Activated naive CD4-positive, alpha-beta T cell (primary cell): ENCODE data around the gene ARHGAP33.

Source experiments
- DNase-seq, 4 experiments: peaks; one replicate each; lab custom pipeline; 2025; lab: John Stamatoyannopoulos, UW

Gene ARHGAP33, protein sequence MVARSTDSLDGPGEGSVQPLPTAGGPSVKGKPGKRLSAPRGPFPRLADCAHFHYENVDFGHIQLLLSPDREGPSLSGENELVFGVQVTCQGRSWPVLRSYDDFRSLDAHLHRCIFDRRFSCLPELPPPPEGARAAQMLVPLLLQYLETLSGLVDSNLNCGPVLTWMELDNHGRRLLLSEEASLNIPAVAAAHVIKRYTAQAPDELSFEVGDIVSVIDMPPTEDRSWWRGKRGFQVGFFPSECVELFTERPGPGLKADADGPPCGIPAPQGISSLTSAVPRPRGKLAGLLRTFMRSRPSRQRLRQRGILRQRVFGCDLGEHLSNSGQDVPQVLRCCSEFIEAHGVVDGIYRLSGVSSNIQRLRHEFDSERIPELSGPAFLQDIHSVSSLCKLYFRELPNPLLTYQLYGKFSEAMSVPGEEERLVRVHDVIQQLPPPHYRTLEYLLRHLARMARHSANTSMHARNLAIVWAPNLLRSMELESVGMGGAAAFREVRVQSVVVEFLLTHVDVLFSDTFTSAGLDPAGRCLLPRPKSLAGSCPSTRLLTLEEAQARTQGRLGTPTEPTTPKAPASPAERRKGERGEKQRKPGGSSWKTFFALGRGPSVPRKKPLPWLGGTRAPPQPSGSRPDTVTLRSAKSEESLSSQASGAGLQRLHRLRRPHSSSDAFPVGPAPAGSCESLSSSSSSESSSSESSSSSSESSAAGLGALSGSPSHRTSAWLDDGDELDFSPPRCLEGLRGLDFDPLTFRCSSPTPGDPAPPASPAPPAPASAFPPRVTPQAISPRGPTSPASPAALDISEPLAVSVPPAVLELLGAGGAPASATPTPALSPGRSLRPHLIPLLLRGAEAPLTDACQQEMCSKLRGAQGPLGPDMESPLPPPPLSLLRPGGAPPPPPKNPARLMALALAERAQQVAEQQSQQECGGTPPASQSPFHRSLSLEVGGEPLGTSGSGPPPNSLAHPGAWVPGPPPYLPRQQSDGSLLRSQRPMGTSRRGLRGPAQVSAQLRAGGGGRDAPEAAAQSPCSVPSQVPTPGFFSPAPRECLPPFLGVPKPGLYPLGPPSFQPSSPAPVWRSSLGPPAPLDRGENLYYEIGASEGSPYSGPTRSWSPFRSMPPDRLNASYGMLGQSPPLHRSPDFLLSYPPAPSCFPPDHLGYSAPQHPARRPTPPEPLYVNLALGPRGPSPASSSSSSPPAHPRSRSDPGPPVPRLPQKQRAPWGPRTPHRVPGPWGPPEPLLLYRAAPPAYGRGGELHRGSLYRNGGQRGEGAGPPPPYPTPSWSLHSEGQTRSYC

DNA sequence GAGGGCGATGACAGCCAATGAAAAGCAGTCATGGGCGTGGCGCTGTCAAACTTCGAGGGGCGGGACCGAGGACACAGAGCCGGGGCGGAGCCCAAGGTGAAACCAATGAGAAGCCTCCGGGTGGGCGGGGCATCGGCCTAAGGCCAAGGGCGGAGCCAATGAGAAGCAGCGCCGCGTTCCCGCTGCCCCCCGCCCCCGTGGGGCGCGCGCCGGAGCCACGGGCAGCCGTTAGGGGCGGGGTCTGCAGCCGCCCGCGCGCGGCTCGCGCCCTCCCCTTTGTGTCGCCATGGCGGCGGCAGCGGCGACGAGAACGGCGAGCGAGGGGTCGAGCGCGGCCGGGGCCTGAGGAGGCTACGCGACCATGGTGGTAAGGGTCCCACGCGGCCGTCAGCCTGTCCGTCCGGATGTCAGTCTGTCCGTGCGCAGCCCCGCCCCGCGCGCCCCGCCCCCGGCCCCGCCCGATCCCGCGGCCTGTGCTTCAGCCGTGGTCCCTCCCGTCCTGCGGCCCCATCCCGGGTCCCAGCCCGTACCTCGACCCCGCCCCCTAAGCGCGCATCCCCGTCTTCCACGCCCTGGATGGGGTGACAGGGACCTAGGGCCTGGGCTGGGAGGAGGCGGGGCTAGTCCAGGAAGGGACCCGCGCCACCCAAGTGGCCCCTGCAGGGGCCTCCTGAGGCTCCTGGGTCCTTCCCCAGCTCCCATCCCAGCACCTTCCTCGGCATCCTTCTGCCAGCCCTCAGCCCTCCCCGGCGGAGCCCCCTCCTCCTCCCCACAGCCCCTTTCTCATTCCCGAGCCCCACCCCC is at the start of gene ARHGAP33:
Gene ARHGAP33, plus strand, starts transcription at position 267 of the 804 bp plus-strand sequence. Its CDS starts 95 bp downstream, at position 362.
- peak; percentile 91 to 99 (median 96) for DNase-seq

DNA sequence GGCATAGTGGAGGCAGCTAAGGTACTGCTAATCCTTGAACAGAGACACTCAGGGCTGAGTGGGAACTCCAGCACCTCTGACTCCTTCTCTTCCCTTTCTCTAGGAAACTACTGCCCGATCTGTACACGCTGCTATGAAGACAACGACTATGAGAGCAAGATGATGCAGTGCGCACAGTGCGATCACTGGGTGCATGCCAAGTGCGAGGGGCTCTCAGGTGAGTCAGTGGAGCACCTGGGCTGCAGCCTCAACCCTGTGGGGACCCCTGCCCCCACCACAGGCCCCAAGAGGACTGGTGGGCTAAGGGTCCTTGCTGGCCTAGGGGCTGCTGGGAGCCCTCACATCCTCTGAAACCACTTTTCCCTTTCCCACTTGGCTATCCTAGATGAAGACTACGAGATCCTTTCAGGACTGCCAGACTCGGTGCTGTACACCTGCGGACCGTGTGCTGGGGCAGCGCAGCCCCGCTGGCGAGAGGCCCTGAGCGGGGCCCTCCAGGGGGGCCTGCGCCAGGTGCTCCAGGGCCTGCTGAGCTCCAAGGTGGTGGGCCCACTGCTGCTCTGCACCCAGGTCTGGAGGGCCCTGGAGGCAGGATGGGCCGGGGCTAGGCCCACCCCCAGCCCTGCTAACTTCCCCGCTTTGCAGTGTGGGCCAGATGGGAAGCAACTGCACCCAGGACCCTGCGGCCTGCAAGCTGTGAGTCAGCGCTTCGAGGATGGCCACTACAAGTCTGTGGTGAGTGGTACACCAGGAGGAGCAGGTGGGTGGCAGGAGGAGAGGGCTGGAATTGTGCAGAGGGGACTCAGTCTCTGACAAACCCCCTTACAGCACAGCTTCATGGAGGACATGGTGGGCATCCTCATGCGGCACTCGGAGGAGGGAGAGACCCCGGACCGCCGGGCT is 48.1 kb upstream of the ARHGAP33 start:
- DNase-seq: no peak

DNA sequence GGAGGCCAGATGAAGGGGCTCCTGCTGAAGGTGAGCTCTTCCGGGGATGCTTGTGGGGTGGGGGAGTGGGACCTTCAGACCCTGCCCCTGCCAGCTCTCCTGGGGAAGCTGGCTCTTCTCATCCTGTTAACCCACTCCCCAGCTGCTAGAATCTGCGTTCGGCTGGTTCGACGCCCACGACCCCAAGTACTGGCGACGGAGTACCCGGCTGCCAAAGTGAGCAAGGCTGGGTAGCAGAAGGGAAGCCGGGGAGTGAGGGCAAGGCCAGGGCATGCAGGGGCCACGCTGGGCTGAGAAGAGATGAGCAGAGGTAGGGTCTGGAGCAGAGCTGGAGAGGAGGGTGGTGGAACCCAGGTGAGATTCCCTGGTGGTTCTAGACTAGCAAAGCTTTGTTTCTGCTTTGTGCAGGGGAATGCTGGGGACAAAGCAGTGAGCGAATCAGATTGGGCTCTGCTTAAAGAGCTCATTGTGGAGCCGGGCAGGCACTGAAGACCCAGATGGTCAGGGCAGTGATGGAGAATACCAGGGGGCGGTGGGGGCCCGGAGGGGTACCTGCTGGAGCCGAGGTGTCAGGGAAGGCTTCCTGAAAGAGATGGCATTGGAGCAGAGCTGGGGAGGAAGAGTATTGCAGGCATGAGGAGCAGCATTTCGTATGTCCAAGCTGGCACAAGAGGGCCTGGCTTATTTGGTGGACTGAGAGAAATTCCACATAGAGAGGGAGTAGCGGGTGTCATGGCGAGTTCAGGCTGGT is 47.2 kb upstream of the ARHGAP33 start:
- no peak for DNase-seq

DNA sequence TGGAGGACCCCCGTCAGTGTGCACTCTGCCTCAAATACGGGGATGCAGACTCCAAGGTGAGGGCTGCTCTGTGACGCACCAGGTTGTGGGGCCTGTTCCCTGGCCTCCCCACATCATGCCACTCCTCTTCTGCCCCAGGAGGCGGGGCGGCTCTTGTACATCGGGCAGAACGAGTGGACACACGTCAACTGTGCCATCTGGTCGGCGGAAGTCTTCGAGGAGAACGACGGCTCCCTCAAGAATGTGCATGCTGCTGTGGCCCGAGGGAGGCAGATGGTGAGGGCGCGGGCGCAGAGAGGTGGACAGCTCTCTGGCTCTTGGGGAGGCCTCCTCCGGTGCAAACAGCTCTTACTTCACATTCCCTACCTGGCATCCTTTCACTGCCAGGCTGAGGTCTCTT is 46.3 kb upstream of the ARHGAP33 start:
- no peak for DNase-seq

DNA sequence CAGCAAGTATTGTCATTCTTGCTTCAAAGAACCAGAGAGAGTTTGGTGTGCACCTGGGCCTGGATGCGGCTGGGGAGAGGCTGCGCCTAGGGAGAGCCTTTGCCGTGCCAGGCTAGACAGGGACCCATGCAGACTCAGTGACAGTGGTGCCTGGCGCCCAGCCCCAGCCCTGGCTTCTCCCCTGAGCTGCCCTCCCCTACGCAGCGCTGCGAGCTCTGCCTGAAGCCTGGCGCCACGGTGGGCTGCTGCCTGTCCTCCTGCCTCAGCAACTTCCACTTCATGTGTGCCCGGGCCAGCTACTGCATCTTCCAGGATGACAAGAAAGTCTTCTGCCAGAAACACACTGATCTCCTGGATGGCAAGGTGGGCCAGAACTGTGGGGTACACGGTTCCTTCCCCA is 45.6 kb upstream of the ARHGAP33 start:
- DNase-seq: no peak

DNA sequence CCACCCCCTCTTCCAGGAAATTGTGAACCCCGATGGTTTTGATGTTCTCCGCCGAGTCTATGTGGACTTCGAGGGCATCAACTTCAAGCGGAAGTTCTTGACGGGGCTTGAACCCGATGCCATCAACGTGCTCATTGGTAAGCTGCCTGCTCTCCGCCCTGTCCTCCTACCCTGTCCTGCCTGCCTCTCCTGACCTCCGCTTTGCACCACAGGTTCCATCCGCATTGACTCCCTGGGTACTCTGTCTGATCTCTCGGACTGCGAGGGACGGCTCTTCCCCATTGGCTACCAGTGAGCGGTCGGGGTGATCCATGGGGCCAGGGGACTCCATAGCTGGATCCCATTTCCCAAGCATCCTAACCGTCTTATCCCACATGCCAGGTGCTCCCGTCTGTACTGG is 45.0 kb upstream of the ARHGAP33 start:
- DNase-seq: no peak

DNA sequence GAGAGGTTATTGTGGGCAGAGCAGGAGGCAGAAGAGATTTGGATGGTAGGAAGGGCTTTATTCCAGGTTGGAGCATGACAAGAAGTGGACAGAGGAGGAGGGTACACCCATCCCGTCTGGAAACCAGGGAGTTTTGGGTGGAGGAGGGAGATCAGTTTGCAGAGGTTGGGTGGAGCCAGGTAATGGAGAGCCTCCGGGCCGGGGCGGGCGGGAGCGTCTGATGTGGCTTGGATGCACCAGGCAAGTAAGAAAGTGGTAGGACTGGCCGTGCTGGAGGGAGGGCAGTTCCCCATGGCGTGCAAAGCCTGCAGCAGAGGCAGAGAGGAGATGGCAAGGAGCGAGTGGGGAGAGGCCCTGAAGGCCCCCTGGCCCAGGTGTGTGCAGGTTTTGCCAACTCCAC is 44.0 kb upstream of the ARHGAP33 start:
- no peak for DNase-seq

DNA sequence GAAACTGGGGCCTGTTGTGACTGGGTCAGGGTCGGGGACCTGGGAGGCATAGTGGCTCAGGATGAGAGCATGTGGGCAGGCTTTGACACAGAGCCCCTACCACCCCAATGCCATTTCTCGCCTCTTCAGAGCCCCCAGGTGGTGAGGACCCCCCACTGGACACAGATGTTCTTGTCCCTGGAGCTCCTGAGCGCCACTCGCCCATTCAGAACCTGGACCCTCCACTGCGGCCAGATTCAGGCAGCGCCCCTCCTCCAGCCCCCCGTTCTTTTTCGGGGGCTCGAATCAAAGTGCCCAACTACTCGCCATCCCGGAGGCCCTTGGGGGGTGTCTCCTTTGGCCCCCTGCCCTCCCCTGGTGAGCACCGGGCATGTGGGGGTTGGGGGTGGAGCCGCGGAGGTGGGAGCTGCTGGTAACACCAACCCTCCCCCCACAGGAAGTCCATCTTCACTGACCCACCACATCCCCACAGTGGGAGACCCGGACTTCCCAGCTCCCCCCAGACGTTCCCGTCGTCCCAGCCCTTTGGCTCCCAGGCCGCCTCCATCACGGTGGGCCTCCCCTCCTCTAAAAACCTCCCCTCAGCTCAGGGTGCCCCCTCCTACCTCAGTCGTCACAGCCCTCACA is 43.5 kb upstream of the ARHGAP33 start:
- no peak for DNase-seq

DNA sequence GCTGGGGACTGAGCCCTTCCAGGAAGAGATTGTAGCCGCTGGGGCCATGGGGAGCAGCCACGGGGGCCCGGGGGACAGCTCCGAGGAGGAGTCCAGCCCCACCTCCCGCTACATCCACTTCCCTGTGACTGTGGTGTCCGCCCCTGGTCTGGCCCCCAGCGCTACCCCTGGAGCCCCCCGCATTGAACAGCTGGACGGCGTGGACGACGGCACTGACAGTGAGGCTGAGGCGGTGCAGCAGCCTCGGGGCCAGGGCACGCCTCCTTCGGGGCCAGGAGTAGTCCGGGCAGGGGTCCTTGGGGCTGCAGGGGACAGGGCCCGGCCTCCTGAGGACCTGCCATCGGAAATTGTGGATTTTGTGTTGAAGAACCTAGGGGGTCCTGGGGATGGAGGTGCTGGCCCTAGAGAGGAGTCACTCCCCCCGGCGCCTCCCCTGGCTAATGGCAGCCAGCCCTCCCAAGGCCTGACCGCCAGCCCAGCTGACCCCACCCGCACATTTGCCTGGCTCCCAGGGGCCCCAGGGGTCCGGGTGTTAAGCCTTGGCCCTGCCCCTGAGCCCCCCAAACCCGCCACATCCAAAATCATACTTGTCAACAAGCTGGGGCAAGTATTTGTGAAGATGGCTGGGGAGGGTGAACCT is 42.7 kb upstream of the ARHGAP33 start:
- DNase-seq: no peak

DNA sequence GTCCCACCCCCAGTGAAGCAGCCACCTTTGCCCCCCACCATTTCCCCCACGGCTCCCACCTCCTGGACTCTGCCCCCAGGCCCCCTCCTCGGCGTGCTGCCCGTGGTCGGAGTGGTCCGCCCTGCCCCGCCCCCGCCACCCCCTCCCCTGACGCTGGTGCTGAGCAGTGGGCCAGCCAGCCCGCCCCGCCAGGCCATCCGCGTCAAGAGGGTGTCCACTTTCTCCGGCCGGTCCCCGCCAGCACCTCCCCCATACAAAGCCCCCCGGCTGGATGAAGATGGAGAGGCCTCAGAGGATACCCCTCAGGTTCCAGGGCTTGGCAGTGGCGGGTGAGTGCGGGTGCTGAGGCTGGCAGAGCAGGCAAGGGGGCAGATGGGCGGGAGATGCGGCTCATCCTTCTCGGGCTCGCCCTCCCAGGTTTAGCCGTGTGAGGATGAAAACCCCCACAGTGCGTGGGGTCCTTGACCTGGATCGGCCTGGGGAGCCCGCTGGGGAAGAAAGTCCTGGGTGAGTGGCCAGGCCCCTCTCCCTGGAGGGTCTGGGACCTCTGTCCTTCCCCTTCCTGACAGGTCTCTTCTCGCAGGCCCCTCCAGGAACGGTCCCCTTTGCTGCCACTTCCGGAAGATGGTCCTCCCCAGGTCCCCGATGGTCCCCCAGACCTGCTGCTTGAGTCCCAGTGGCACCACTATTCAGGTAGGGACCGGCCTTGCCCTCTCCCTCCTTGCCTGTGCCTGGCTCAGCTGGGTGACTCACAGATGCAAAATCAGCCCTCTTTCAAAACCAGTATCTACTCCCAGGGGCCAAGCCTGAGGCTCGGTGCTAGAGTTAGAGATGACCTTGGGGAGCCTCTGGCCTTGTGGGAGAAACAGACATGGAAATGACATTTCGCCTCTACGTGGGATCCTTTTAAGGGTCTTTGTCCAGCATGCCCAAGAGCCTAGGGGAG is 41.9 kb upstream of the ARHGAP33 start:
- no peak for DNase-seq

DNA sequence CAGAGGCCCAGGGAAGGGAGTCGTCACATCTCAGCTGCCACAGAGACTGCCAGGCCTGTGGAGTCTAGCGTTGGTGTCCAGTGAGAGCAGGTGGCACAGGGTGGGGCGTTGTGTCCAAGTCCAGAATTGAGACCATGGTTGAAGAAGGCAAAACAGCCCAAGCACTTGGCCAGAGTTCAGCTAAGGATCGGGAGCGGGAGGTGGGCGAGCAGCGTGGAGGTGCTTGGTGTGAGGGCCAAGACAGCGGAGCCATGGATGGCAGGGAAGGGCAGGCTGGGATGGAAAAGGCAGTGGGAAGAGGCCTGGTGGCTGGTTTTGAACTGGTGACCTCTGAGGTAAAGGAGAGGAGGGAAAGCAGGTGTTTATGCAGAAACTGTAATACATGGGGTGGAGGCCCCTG is 41.1 kb upstream of the ARHGAP33 start:
- DNase-seq: no peak

DNA sequence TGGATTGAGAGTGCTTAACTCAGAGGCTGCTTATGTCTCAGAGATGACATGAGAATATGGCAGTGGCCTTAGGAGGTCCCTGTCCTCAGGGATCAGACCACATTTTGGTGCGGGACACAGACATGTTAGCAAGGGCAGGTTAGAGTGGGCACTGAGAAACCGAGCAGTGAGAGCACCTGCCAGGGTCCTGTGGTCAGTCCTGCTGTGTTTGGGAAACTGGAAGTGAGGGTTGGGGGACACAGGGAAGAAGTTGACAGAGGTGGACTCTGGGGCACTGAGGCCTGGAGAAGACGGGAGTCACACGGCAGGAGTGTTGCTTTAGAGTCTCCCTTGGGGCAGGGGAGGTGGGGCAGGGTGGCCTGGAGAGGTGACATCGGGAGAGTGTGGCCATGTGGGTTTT is 40.5 kb upstream of the ARHGAP33 start:
- DNase-seq: no peak

DNA sequence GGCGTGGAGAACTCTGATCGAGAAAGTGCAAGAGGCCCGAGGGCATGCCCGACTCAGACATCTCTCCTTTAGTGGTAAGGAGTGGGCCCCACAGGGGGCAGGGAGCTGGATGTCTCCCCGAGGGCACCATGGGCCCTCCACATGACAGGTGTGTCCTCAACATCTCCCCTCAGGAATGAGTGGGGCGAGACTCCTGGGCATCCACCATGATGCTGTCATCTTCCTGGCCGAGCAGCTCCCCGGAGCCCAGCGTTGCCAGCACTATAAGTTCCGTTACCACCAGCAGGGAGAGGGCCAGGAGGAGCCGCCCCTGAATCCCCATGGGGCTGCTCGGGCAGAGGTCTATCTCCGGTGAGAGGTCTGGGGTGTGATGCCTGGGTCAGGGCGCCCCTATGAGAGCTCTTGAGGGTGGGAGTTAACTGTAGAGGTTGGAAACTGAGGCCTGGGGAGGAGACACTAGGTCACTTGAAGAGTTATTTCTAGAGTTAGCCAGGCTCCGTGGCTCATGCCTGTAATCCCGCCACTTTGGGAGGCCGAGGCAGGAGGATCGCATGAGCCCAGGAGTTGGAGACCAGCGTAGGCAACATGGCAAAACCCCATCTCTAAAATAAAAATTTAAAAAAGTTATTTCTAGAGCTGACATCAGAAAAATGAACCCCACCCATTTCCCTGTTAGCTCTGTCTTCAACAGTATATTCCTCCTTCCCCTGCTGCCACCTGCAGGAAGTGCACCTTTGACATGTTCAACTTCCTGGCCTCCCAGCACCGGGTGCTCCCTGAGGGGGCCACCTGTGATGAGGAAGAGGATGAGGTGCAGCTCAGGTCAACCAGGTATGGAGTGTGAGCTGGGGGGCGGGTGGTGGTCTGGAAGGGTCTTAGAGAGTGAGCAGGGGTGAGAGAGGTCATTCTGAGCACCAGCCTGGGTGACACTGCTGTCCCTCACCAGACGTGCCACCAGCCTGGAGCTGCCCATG is 38.2 kb upstream of the ARHGAP33 start:
- peak in 1 of 4 experiments; percentile 10 for DNase-seq

DNA sequence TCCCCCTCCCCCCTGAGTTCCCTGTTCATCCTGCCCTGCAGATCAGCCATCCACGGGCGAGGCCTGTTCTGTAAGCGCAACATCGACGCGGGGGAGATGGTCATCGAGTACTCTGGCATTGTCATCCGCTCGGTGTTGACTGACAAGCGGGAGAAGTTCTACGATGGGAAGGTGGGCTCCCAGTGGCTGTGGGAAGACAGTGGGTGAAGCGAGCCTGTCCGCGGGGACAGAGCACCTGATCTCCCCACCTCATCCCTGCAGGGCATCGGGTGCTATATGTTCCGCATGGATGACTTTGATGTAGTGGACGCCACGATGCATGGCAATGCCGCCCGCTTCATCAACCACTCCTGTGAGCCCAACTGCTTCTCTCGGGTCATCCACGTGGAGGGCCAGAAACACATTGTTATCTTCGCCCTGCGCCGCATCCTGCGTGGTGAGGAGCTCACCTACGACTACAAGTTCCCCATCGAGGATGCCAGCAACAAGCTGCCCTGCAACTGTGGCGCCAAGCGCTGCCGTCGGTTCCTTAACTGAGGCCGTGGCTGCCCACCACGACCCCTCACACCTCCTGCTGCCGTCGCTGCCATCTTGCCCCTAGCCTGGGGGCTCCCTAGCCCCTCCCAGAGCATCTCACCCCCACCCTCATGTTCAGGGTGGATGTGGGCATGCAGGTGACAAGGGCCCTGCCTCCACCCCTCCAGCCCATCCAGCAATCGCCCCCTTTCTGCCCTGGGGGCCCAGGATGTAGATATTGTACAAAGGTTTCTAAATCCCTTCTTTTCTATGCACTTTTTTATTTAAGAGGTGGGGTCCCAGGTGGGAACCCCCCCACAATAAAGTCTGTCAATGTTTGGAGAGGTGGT is 37.1 kb upstream of the ARHGAP33 start:
- no peak for DNase-seq

DNA sequence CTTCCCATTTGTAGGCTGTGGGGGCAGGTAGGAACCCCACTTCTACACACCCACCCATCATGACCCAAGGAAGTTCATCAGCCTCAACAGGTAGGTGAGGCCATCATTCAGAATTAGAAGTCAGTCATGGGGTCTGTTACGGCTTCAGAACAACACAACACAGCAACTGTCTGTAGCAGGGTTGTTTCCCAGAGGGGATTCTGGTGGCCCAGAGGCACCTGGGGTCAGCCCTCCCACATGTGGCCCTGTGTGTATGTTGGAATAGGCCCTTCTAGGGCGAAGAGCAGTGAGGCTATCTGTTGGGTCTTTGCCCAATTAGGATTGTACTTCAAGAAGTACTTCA is 36.5 kb upstream of the ARHGAP33 start:
- DNase-seq: no peak
